ENCODE results near the gene SLC20A1.

- TF ChIP-seq CTCF (IDR thresholded peaks at IDR 0.05), result no peak
- TF ChIP-seq POLR2A (IDR thresholded peaks at IDR 0.05), result no peak
Measured at GRCh38 chr2:112662704-112663103, 17.0 kb downstream of the SLC20A1 start.
